Inferior parietal cortex (tissue), 1 donor: Measurements from ENCODE around the gene SPX.

Source experiments
- DNase-seq: peaks from one replicate; pipeline ENCODE4 v3.0.0-alpha.2; 2016; ENCODE audit errors: extremely low spot score

Gene SPX

DNA sequence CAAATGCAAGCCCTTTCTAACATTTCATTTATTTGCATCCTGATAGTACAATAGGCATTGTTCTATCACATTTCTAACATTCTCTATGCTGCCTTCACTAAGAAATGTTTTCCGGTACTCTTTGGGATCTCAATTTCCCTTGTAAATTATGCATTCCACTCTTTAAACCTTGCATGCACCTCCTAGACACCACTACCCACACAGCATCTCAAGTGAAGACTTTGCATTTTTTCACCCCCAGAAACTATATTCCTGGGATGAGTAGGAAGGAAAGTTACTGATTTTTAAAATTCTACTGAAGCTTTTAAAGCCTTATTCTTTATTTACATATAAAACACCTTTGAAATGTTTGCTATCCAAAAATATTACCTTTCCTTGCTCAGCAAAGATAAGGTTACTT, 51.4 kb downstream of the SPX start:
- DNase-seq = no peak

DNA sequence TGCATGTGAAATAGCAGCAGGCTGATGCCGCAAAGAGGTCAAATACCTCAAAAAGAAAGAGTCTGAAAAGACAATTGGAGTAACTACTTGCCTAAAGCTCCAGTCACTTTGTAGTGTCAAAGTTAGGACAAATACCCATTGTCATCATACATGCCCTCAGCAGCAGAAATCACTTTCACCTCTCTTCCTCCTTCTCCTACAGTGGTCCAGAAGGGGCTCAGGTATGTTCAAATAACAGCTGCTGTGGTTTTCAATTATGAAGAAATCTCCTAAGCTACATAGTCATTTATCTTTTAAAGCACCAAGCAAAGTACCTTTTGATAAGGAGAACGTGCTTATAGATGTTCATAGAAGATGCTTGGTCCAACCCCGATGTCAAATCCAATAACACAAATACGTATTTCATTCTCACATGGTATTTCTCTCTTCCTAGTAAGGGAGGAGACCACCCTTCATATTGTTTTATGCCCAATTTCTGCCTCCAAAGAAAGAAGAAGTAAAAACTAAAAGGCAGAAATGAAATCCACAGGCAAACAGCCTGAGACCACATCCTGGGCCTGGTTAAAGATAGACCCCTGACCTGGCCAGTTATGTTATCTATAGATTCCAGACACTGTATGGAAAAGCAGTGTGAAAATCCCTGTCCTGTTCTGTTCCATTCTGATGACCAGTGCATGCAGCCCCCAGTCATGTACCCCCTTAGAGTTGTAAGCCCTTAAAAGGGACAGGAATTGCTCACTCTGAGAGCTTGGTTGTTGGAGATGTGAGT, 54.8 kb downstream of the SPX start:
- no peak for DNase-seq
